Progenitor cell of endocrine pancreas (in vitro differentiated cells): ENCODE data around the gene INO80E. TPM values are rescaled to one million over a fixed set of nuclear protein-coding genes. Genes with fewer than 3 reads are reported as not detected.
"Not testable (repeated sequence)": the region's sequence is repeated elsewhere in the genome, so short reads cannot be mapped to it uniquely, and the experiment has no call there.

ENCODE experiments used
- DNase-seq: peaks from one replicate; pipeline ENCODE4 v3.0.0; 2021; ENCODE audit warnings: low spot score; ENCODE audit not compliant: unreplicated experiment
- H3K27ac Mint-ChIP-seq: 2 replicates; pipeline ENCODE4 v1.8.0; 2021; ENCODE audit warnings: mild to moderate bottlenecking, moderate library complexity, mixed read lengths
- H3K27me3 Mint-ChIP-seq: 2 replicates; pipeline ENCODE4 v1.8.0; 2021; ENCODE audit warnings: mixed read lengths
- H3K36me3 Mint-ChIP-seq: 2 replicates; pipeline ENCODE4 v1.8.0; 2022; ENCODE audit warnings: mixed read lengths; ENCODE audit not compliant: insufficient read depth
- H3K4me1 Mint-ChIP-seq: 2 replicates; pipeline ENCODE4 v1.8.0; 2021; ENCODE audit warnings: low read depth, mixed read lengths
- H3K4me3 Mint-ChIP-seq: 2 replicates; pipeline ENCODE4 v1.8.0; 2021; ENCODE audit warnings: low read depth, mild to moderate bottlenecking, moderate library complexity, mixed read lengths
- H3K9me3 Mint-ChIP-seq: 2 replicates; pipeline ENCODE4 v1.8.0; 2021; ENCODE audit warnings: low read depth, mixed read lengths
- CTCF ChIP-seq: fragments of 200-600 bp; sonication (generic); IDR thresholded peaks from one replicate; pipeline ENCODE4 v1.5.0; 2021; ENCODE audit warnings: antibody characterized with exemption, mild to moderate bottlenecking; ENCODE audit not compliant: unreplicated experiment
- total RNA-seq: library from RNA; stranded (reverse); gene quantifications from 2 replicates; pipeline ENCODE4 v1.2.1, GENCODE V29; 2021

INO80E gene
- total RNA-seq, 1 donor from 2014 or later, result 74.2 TPM

GRCh38 chr16:30009990-30010843 is 14.2 kb downstream of the INO80E start:
- peaks cover 2% of the 10 kb centered on the region for H3K36me3 Mint-ChIP-seq
- H3K9me3 Mint-ChIP-seq, result no peaks in the 10 kb centered on the region
- peaks cover 40% of the 10 kb centered on the region for H3K27me3 Mint-ChIP-seq
- peak overlapping the region; percentile 60 for H3K4me3 Mint-ChIP-seq
- peaks cover 3% of the 10 kb centered on the region for H3K4me1 Mint-ChIP-seq
- no peak overlapping the region for H3K27ac Mint-ChIP-seq
- no peak for DNase-seq
- no peak for TF ChIP-seq CTCF

GRCh38 chr16:30010844-30011713 is 15.0 kb downstream of the INO80E start, which contains the start of gene DOC2A:
Gene DOC2A, minus strand, starts transcription at chr16:30011027. Its CDS starts 805 bp downstream, at chr16:30010222.
- H3K36me3 Mint-ChIP-seq, result peaks cover 2% of the 10 kb centered on the region
- H3K27me3 Mint-ChIP-seq, result peaks cover 40% of the 10 kb centered on the region
- no peak within 1 kb of the TSS for H3K27ac Mint-ChIP-seq
- H3K9me3 Mint-ChIP-seq, result no peaks in the 10 kb centered on the region
- peaks cover 3% of the 10 kb centered on the region for H3K4me1 Mint-ChIP-seq
- TF ChIP-seq CTCF, result no peak
- H3K4me3 Mint-ChIP-seq, result peak within 1 kb of the TSS; percentile 76
- no peak for DNase-seq

GRCh38 chr16:30011714-30012504 is 15.9 kb downstream of the INO80E start:
- Mint-ChIP-seq H3K4me1 (peaks cover 7% of the 10 kb centered on the region), H3K27ac (peak overlapping the region; percentile 9), H3K9me3 (no peaks in the 10 kb centered on the region), H3K36me3 (peaks cover 2% of the 10 kb centered on the region), H3K4me3 (peak overlapping the region; percentile 76), H3K27me3 (peaks cover 40% of the 10 kb centered on the region)
- no peak for DNase-seq
- no peak for TF ChIP-seq CTCF

GRCh38 chr16:30012598-30012997 is 16.6 kb downstream of the INO80E start:
- not testable (repeated sequence) for H3K9me3 Mint-ChIP-seq, H3K4me1 Mint-ChIP-seq, H3K27ac Mint-ChIP-seq, H3K4me3 Mint-ChIP-seq, DNase-seq, H3K36me3 Mint-ChIP-seq
- peaks cover 39% of the 10 kb centered on the region for H3K27me3 Mint-ChIP-seq

GRCh38 chr16:30015450-30015849 is 19.4 kb downstream of the INO80E start:
- peaks cover 20% of the 10 kb centered on the region for H3K27me3 Mint-ChIP-seq
- not testable (repeated sequence) for H3K4me3 Mint-ChIP-seq, H3K36me3 Mint-ChIP-seq, DNase-seq, H3K9me3 Mint-ChIP-seq, H3K4me1 Mint-ChIP-seq, H3K27ac Mint-ChIP-seq
